Mesothelial cell of epicardium (in vitro differentiated cells): ENCODE data around the gene ATM. TPM values are rescaled to one million over a fixed set of nuclear protein-coding genes. Genes with fewer than 3 reads are reported as not detected.
"Not testable (repeated sequence)": the region's sequence is repeated elsewhere in the genome, so short reads cannot be mapped to it uniquely, and the experiment has no call there.

Experiments
- DNase-seq, 2 experiments: peaks; one replicate each; pipeline ENCODE4 v3.0.0; 2021; ENCODE audit warnings: low spot score in 2 of 2; ENCODE audit not compliant: unreplicated experiment in 2 of 2
- H3K27ac Mint-ChIP-seq: 2 replicates; pipeline ENCODE4 v1.8.0; 2021; ENCODE audit warnings: mixed read lengths
- H3K27me3 Mint-ChIP-seq: 2 replicates; pipeline ENCODE4 v1.8.0; 2021; ENCODE audit warnings: low read depth, mixed read lengths
- H3K36me3 Mint-ChIP-seq: 2 replicates; pipeline ENCODE4 v1.8.0; 2021; ENCODE audit warnings: mixed read lengths
- H3K4me1 Mint-ChIP-seq: 2 replicates; pipeline ENCODE4 v1.8.0; 2021; ENCODE audit warnings: mixed read lengths
- H3K4me3 Mint-ChIP-seq: 2 replicates; pipeline ENCODE4 v1.8.0; 2021; ENCODE audit warnings: mild to moderate bottlenecking, moderate library complexity, mixed read lengths
- H3K9me3 Mint-ChIP-seq: 2 replicates; pipeline ENCODE4 v1.8.0; 2021; ENCODE audit warnings: mixed read lengths
- CTCF ChIP-seq: fragments of 200-600 bp; sonication (generic); IDR thresholded peaks from one replicate; pipeline ENCODE4 v1.5.0; 2021; ENCODE audit warnings: antibody characterized with exemption; ENCODE audit not compliant: unreplicated experiment
- total RNA-seq: library from RNA; stranded (reverse); gene quantifications from 3 replicates; pipeline ENCODE4 v1.2.1, GENCODE V29; 2021

ATM gene
- total RNA-seq, 1 donor from 2014 or later, result 78.0 TPM

- no peak overlapping the region for H3K27ac Mint-ChIP-seq
- no peaks in the 10 kb centered on the region for H3K27me3 Mint-ChIP-seq
- peaks cover 7% of the 10 kb centered on the region for H3K4me1 Mint-ChIP-seq
- no peak overlapping the region for H3K4me3 Mint-ChIP-seq
- H3K36me3 Mint-ChIP-seq, result no peaks in the 10 kb centered on the region
- H3K9me3 Mint-ChIP-seq, result no peaks in the 10 kb centered on the region
- DNase-seq, result no peak
- TF ChIP-seq CTCF, result no peak
Measured at GRCh38 chr11:108403052-108403451, 180.2 kb downstream of the ATM start.

- no peak overlapping the region for H3K4me3 Mint-ChIP-seq
Measured at GRCh38 chr11:108405706-108406105, 182.8 kb downstream of the ATM start.

GRCh38 chr11:108414958-108415357, 192.1 kb downstream of the ATM start:
- Mint-ChIP-seq H3K9me3 (peaks cover 20% of the 10 kb centered on the region), H3K4me3 (no peak overlapping the region), H3K4me1 (no peaks in the 10 kb centered on the region), H3K27ac (no peak overlapping the region), H3K36me3 (peaks cover 4% of the 10 kb centered on the region), H3K27me3 (no peaks in the 10 kb centered on the region)
- no peak for TF ChIP-seq CTCF
- DNase-seq, result no peak

More at GRCh38 chr11:108405706-108406105, 182.8 kb downstream of the ATM start:
- no peak for DNase-seq
- Mint-ChIP-seq H3K9me3 (no peaks in the 10 kb centered on the region), H3K4me1 (peaks cover 7% of the 10 kb centered on the region), H3K36me3 (no peaks in the 10 kb centered on the region), H3K27ac (no peak overlapping the region), H3K27me3 (no peaks in the 10 kb centered on the region)
- TF ChIP-seq CTCF, result no peak

- DNase-seq, H3K36me3 Mint-ChIP-seq, H3K4me3 Mint-ChIP-seq, H3K4me1 Mint-ChIP-seq, H3K27ac Mint-ChIP-seq, H3K27me3 Mint-ChIP-seq: not testable (repeated sequence)
- H3K9me3 Mint-ChIP-seq, result peaks cover 24% of the 10 kb centered on the region
Measured at GRCh38 chr11:108417551-108417950, 194.7 kb downstream of the ATM start.

Other genes starting within 250 kb of the ATM start
- gene CUL5, start 214.2 kb upstream of the ATM start, total RNA-seq, result 51.7 to 52.6 TPM (median 51.8 TPM) in 3 replicates
- gene ACAT1, start 101.5 kb upstream of the ATM start, total RNA-seq, result 27.2 to 33.2 TPM (median 32.2 TPM) in 3 replicates
- 16.4 to 18.8 TPM (median 17.7 TPM) in 3 replicates for gene NPAT, start 429 bp upstream of the ATM start, total RNA-seq
- gene C11orf65, start 244.5 kb downstream of the ATM start, total RNA-seq, result 1.00 to 1.6 TPM (median 1.1 TPM) in 3 replicates